ENCODE measurements around the gene DDB1.
"Not testable (repeated sequence)": the region's sequence is repeated elsewhere in the genome, so short reads cannot be mapped to it uniquely, and the experiment has no call there.

DDB1 gene

GRCh38 chr11:61273178-61274078 lies 59.5 kb downstream of the DDB1 start:
- no peak for DNase-seq (ENCODE audit: extremely low read depth in 1 of 2, low read depth in 1 of 2)

GRCh38 chr11:61272731-61273130 lies 60.2 kb downstream of the DDB1 start:
- no peak for DNase-seq (ENCODE audit: extremely low read depth in 1 of 2, low read depth in 1 of 2)

- no peak for DNase-seq (ENCODE audit: extremely low read depth in 1 of 2, low read depth in 1 of 2)
These were observed 62.4 kb downstream of the DDB1 start for GRCh38 chr11:61270354-61271076.

GRCh38 chr11:61268588-61269250 lies 64.2 kb downstream of the DDB1 start:
- no peak for DNase-seq (ENCODE audit: extremely low read depth in 1 of 2, low read depth in 1 of 2)

- no peak for DNase-seq (ENCODE audit: extremely low read depth in 1 of 2, low read depth in 1 of 2)
These were observed 65.5 kb downstream of the DDB1 start for GRCh38 chr11:61267437-61267841.

- DNase-seq (ENCODE audit: extremely low read depth in 1 of 2, low read depth in 1 of 2), result no peak
These were observed 66.3 kb downstream of the DDB1 start for GRCh38 chr11:61266602-61267001.

- DNase-seq (ENCODE audit: extremely low read depth in 1 of 2, low read depth in 1 of 2), result no peak
These were observed 67.5 kb downstream of the DDB1 start for GRCh38 chr11:61265357-61265756.

GRCh38 chr11:61264795-61265194 lies 68.1 kb downstream of the DDB1 start:
- no peak for DNase-seq (ENCODE audit: extremely low read depth in 1 of 2, low read depth in 1 of 2)

GRCh38 chr11:61264371-61264770 lies 68.5 kb downstream of the DDB1 start:
- DNase-seq (ENCODE audit: extremely low read depth in 1 of 2, low read depth in 1 of 2), result no peak

- no peak for DNase-seq (ENCODE audit: extremely low read depth in 1 of 2, low read depth in 1 of 2)
These were observed 73.5 kb downstream of the DDB1 start for GRCh38 chr11:61259363-61259762.

- no peak for DNase-seq (ENCODE audit: extremely low read depth in 1 of 2, low read depth in 1 of 2)
These were observed 74.4 kb downstream of the DDB1 start for GRCh38 chr11:61258546-61258945.

GRCh38 chr11:61256710-61257482 lies 76.0 kb downstream of the DDB1 start:
- no peak for DNase-seq (ENCODE audit: extremely low read depth in 1 of 2, low read depth in 1 of 2)

- DNase-seq (ENCODE audit: extremely low read depth in 1 of 2, low read depth in 1 of 2), result peak; percentile 24 to 37
These were observed 78.4 kb downstream of the DDB1 start for GRCh38 chr11:61254403-61255025.

- not testable (repeated sequence) for DNase-seq (ENCODE audit: extremely low read depth in 1 of 2, low read depth in 1 of 2)
These were observed 80.6 kb downstream of the DDB1 start for GRCh38 chr11:61252332-61252731.

- DNase-seq (ENCODE audit: extremely low read depth in 1 of 2, low read depth in 1 of 2), result not testable (repeated sequence)
These were observed 81.8 kb downstream of the DDB1 start for GRCh38 chr11:61250796-61251765.

Data from stimulated activated CD8-positive, alpha-beta memory T cell treated with anti-CD3 and anti-CD28 coated beads, Interleukin-7, amount 100 ng/mL, for 48 hours (primary cell).